Panc1 (cell line): ENCODE measurements around the gene UROC1.

Experiments
- TF ChIP-seq, protein P1 (sequence below): fragments of 450-650 bp; IDR thresholded peaks from 2 replicates; pipeline ENCODE4 v1.5.1; 2017; ENCODE audit warnings: mild to moderate bottlenecking
- TF ChIP-seq, protein P2 (sequence below), 2 experiments: IDR thresholded peaks; 2 replicates each; pipeline ENCODE4 v1.6.1; 2011 to 2012; ENCODE audit warnings: low read depth in 2 of 2, control low read depth in 1 of 2, low read length in 1 of 2, mild to moderate bottlenecking in 1 of 2, moderate library complexity in 1 of 2; ENCODE audit not compliant: insufficient read depth in 1 of 2

DNA sequence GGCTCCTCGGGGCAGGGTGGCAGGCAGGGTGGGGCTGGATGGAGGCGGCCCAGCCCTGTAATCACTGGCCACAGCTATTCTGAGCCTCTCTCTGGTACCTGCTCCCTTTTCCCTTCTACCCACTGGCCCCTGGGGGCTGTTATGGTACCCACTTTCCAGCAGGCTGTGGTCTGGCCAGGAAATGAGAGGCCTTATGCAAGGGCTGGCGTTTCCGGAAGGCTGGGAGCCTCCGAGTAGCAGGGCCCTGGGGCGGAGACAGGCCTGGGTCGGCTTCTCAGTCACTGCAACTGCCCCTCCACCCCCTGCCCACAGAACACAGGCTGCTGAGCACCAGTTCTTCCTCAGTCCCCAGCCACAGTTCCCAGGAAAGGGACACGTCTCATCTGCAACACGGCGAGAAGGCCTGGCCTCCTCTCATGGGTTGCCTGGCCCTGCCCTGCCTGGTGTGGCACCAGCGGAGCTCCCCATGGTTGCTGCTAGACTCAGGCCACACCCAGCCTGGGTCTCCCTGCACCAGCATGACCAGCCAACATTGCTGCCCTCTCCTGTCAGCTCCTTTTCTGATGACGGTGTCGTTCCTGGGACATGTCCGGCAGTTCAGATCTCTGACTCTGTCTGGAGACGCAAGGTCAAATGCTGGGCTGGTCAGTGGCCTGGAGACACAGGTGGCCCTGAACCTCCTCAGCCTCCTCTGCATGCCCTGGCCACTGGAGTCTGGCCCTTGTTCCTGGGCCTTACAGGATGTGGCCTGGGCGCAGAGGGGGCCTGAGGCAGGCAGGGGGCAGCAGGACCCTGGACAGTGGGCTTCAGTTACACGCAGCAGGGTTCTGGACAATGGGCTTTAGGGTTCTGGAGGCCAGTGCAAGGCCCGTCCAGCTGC lies 12.8 kb upstream of the UROC1 start:
- TF ChIP-seq, protein P1, sequence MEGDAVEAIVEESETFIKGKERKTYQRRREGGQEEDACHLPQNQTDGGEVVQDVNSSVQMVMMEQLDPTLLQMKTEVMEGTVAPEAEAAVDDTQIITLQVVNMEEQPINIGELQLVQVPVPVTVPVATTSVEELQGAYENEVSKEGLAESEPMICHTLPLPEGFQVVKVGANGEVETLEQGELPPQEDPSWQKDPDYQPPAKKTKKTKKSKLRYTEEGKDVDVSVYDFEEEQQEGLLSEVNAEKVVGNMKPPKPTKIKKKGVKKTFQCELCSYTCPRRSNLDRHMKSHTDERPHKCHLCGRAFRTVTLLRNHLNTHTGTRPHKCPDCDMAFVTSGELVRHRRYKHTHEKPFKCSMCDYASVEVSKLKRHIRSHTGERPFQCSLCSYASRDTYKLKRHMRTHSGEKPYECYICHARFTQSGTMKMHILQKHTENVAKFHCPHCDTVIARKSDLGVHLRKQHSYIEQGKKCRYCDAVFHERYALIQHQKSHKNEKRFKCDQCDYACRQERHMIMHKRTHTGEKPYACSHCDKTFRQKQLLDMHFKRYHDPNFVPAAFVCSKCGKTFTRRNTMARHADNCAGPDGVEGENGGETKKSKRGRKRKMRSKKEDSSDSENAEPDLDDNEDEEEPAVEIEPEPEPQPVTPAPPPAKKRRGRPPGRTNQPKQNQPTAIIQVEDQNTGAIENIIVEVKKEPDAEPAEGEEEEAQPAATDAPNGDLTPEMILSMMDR = no peak
- TF ChIP-seq, protein P2, sequence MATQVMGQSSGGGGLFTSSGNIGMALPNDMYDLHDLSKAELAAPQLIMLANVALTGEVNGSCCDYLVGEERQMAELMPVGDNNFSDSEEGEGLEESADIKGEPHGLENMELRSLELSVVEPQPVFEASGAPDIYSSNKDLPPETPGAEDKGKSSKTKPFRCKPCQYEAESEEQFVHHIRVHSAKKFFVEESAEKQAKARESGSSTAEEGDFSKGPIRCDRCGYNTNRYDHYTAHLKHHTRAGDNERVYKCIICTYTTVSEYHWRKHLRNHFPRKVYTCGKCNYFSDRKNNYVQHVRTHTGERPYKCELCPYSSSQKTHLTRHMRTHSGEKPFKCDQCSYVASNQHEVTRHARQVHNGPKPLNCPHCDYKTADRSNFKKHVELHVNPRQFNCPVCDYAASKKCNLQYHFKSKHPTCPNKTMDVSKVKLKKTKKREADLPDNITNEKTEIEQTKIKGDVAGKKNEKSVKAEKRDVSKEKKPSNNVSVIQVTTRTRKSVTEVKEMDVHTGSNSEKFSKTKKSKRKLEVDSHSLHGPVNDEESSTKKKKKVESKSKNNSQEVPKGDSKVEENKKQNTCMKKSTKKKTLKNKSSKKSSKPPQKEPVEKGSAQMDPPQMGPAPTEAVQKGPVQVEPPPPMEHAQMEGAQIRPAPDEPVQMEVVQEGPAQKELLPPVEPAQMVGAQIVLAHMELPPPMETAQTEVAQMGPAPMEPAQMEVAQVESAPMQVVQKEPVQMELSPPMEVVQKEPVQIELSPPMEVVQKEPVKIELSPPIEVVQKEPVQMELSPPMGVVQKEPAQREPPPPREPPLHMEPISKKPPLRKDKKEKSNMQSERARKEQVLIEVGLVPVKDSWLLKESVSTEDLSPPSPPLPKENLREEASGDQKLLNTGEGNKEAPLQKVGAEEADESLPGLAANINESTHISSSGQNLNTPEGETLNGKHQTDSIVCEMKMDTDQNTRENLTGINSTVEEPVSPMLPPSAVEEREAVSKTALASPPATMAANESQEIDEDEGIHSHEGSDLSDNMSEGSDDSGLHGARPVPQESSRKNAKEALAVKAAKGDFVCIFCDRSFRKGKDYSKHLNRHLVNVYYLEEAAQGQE (IDR thresholded peaks at IDR 0.05; ENCODE audit: insufficient read depth in 1 of 2, low read depth in 2 of 2, low read length in 1 of 2) = no peak
